GM19452 (cell line): ENCODE measurements around the gene MAT1A.

ENCODE experiments used
- ATAC-seq: cut with Tn5 transposase; IDR thresholded peaks from one replicate; pipeline ENCODE4 v1.9.1; 2021; ENCODE audit not compliant: unreplicated experiment

Gene MAT1A

DNA sequence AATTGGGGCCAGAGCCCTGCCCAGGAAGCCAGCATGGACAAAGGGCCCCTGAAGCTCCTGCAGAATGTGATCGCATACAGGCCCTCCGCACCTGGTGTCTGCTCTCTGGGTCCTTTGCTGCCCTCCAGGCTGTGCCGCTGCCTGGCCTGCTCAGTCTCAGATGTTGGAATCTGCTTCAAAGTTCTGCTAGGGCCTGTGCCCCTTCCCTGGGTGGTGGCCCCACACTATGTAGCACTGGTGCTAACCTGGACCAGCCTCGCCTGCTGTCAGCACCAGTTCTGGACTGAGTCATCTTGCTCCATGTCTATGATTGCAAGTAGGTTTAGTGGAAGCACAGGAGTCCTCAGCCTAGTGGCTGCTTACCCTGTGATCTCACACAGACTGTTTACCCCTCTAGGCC is 6.3 kb downstream of the MAT1A start:
- ATAC-seq = no peak

DNA sequence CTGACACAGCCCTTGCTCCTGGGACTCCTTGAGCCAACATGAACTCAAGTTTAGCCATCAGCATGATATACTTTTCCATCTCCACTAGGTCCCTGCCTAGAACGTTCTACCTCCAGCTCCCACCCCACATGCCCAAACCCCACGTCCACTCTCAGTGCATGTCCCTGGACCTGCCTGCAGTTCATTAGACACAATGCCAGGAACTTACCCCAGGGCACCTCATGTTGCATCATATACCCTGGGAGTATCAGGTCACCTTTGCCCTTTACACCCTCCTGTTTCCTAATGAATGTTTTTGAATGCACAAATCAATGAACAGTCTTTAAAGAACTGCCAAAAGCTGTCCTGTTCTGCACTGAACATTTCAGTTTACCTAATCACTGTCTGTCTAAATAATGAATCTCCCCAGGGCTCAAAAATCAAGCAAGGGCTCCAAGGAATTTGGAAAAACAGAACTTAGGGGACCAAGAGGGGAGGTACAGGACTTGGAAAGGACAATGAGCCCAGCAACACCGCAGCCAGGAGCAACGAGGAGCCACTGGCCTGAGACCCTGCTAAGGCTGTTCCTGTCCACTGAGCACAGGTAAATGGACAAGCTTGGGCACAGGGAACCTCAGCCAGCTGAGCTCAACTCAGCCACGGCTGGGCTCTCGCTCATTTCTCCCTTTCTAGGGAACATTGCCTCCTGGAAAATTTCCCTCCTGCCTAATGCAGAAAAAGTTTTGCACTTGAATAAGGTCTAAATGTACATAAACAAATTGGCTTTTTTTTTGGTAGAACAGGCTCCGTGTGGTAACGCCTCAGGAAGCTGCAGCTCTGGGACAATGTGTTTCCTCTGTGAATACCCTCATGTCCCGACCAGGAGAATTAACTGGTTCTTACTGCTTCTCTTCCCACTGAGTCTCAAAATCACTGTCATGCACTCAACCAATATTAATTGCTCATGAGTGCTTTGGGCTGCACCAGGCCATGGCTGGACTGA is 7.4 kb downstream of the MAT1A start:
- no peak for ATAC-seq

DNA sequence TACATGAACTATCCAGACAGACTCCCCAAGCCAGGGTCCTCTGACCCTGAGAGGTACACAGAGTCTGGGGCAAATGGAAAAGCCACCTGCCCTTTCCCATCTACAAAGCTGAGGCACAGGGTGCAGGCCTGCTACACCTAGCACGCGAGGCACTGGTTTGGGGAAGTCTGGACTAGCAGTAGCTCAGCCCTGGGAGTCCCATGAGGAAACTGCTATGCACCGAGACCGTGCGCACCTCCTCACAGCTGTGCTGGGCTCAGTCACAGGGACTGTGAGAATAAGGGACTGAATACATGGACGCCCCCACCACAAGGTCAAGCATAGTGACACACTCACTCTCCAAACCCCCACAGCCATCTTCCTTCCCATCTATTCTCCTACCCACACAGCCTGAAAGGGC is 8.2 kb downstream of the MAT1A start:
- no peak for ATAC-seq

DNA sequence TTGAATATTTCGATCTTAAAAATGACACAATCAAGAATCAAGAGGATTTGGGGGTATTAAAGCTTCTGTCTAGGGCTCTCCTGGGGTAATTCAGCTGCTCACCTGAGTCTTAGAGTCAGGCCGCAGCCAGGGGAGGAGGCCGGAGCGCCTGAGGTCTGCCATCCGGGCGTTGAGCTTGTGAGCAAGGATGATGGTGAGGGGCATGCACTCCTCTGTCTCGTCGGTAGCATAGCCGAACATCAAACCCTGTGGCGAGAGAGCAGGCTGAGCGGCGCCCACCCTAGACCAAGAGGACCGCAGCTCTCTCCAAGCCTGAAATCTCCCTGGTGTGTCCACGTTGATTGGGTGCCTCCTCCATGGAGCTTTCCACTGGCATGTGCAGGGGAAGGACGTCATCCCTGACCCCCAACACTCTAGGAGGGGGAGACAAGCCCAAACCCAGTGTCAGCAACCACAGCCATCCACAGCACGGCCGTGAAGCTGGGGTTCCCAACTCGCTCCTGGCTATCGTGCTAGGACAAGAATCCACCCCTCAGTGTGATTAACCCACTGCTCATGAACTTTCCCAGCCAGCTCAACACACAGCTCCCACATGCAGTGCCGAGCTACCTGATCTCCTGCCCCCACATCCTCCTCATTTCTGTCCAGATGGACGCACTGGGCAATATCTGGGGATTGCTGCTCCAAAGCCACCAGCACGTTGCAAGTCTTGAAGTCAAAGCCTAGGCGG is 9.2 kb downstream of the MAT1A start:
- no peak for ATAC-seq

DNA sequence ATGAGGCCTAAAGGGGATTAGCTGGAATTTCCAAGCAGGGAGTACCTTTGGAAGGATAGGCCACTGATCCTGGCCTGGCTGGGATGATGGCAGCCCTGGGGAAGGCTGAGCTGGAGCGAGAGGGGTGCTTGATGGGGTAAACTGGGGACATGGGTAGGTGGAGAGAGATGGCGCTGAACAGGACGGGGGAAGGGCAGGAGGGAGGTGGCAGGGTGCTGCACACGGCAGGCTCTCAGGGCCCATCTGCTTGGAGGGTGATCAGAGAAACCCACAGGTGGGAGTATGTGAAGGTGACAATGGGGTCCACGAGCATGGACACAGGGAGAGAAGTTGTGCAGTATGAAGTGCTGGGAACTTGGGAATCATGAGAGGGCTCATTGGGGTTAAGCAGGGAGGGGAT is 10.3 kb downstream of the MAT1A start:
- no peak for ATAC-seq

DNA sequence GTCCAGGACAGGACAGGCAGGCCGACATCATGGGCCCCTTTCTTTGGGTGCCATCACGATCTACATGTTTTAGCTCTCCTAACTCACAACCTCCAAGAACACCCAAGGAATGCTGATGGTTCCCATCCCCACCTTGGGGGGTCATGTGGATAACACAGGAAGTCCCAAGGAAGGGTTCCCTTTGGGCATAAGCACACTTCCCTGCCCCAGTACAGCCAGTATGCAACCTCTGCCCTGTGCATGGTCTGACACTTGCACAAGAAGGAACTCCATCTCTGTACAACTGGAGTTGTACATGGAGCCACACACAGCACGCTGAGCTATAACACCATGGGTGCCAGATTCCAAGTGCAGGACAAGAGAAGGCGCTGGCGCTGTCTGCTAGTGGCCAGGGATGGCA is 11.0 kb downstream of the MAT1A start:
- ATAC-seq = no peak

DNA sequence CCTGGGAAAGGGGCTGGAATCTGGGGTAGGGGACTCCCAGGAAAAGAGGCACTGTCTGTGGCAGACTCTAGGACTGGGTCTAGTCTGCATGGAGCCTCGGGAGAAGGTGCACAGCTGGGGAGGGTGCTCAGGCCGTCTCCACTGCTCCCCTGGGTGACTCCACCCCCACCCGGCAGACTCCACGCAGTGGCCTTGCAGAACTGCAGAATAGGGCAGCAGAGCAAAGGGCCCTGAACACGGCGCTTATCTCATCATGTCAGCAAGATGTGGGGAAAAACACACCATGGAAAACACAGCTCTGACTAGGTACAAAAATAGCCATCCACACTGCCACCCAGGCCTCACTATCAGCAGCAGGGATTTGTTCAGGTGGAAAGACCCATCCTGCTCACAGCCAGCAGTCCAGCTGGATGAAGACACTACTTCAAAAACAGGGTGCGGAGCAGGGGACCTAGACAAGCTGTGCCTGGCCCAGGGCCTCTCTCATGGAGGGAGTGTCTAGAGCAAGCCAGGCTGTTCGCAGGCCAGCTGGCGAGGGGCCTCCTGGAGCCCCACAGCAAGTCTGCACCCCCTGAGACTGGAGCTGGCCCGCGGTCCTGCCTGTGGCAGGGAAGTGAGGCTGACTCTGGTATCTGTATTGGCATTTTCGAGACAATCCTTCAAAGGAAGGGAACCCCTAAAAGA is 11.7 kb downstream of the MAT1A start:
- ATAC-seq = no peak

DNA sequence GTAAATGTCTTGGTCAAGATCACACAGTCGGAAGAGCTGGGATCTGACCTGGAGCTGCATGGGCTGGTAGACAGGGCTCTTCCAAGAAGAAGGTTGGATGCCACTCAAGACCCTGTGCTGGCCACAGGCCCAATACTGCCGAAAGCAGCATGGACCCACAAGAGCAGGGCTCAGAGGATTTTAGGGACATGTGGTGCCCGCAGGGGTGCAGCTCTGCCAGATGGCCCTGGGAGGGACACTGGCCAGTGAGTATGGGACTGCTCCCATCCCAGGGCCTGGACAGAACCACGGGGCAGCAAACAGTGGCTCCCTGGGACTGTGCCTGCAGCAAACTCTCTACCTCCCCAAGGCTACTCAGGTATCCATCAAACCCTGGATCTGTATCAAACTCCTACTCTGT is 12.4 kb downstream of the MAT1A start:
- ATAC-seq = no peak

DNA sequence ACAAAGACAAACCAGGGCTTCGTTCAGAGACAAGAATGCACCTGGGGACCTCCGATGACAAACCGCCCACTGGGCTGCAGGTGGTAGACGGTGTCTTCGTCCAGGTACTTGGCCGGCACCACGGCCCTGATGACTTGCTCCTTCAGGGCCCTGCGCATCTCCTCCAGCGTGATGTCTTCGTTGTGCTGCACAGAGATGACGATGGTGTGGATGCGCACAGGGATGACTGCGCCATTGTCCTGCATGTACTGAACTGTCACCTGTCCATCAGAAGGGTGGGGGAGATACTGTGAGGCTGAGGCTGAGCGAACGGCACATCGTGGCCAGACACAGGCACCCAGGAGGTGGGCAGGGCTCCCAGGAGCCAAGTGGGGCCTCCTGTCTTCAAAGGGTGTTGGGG is 13.1 kb downstream of the MAT1A start:
- no peak for ATAC-seq

DNA sequence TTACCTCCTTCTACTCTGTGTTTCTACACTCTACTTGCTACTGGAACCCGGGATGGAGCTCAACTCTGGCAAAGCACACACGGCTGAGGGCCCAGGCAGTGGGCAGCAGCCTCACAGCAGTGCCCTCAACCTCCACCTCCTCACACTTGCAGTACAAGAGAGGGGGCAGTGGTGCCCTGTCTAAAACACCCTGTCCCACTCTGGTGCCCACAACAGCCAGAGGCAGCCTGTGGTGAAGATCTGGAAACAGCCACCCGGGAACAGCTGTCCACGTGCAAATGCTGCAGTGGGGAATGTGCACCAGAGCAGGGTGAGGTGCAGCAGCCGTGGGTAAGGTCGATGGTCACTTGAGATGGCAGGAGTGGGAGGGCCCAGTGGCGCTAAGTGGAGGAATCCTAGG is 13.7 kb downstream of the MAT1A start:
- ATAC-seq = no peak

DNA sequence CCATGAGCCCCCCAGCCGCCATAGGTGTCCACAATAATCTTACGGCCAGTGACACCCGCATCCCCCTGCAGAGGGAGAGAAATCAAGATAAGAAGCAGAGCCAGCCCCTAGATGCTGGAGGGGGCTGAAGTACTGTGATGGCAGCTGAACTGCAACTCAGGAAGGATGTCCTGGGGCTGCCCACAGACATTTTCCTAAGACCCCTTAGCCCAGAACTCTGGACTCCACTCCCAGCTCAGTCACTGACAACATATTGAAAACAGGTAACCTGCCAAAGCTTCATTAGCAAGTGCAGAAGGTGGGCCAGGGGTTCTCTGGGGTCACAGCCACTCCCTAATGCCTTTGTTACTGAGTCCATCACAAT is 14.3 kb downstream of the MAT1A start:
- ATAC-seq = no peak

DNA sequence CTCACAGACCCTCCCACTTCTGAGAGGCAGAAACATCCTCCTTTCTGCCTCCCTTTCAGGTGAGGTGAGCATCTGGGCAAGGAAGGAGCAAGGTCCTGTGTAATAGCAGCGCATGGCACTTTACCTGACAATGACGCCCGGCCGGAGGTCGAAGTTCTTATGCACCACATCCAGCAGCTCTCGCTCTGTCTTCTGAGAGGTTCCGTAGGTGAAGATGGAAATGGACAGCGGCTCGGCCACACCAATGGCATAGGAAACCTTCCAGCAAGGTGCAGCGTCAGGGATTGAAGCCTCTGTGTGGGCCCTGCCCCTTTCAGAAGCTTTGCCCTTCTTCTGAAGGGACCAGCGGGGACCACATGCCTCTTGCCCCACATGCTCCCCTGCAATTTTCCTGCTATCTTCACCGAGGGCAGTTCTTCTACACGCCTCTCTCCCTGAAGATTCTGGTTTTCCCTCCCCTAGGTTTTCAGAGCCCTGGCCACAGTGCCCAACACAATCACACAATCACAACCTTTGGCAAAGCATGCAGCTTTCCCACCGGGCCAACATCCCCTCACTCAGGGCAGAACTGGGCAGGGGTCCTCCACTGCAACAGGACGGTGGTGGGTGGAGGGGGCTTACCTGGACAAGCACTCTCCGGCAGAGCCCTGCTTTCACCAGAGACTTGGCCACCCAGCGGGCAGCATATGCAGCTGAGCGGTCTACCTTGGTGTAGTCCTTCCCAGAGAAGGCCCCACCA is 14.9 kb downstream of the MAT1A start:
- ATAC-seq = no peak

DNA sequence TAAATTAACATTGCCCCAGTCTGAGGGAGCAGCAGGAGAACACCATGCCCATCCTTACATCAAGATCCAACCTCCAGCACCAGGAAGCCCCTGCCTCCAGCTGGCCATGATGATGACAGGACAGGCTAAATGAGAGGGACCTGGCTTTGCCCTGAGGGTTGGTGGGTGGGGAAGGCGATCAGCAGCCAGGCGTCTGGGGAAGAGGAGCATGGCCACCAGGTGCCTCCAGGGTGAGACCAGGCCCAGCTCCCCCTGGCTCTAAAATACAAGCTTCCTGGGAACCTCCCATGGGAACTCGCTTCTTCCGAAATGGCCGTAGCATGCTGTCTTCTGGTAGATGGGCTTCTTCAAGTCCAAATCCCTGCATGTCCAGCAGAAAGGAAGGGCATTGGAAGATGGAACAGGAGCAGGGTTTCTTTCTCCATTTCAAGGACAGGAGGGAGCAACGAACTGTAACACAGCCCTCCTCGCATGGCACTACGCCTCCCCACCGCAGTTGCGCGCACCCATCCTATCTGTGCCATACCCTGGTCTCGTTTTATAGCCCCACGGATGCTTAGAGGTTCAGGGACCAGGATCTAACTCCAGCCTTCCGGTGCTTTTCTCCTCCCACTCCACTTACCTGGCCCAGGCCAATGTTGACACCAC is 15.8 kb downstream of the MAT1A start:
- no peak for ATAC-seq

DNA sequence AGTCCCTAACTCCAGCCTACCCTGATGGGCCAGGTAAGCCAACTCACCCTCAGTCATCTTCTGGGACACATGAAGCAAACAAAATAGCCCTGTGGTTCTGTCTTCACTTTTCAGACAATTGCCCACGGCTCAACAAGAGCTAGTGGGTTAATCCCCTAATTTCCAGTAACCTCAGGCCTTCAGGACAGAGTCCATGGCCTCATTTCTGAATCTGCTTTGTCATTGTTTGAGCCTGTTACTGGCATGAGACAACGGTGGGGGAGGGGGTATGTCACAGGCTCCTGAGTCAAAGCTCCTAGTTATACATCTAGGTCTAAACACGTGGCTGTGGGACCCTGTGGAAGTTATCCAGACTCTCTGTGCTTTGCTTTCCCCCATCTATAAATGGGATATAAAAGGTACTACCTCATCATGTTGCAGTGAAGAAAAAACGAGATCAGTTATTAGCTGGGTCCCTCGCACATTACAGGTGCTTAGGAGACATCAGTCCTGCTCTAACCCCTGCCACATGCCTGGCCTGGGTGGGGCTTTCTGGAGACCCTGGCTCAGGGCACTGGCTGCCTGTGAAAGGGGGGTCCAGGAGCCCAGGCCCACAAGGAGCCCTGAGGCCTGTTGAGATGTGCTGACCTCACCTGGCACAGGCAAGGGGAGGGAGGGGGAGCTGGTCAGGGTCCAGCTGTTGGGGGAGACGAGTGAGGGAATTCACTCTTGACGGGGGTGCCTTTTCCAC is 16.5 kb downstream of the MAT1A start:
- ATAC-seq = no peak

DNA sequence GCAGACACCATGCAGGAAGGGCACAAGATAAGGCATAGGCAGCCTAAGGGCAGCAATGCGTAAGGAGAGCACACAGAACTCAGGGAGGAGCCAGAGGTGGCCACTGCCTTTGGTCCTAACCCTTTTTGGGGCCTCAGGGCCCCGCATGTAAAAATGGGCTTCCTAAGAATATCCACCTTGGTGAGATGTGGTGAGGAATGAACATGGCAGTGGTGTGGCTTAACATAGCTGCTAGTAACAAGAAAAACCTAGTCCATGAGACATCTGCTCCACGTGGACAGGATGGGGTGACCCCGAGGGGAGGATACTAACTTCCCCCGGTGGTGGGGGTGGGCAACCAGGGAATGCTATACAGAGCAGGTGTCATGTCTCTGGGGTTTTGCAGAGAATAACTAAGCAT is 18.0 kb downstream of the MAT1A start:
- ATAC-seq = no peak

DNA sequence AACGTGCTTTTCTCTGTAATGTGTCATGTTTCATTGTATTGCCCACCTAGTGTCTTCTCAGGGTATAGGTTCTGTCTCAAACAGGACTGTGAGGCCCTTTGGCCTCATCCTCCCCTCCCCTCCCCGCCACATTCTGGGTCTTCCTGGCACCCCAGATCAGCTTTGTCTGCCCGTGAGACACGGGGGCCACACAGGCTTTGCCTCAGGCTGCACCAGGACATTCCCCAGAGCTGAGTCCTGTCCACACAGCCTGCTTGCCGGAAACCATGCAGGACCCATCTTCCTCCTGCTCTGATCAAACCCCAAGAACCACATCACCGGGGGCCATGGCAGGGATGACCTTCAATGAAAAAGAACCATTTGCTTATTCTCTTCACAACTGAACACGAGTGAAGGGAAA is 18.6 kb downstream of the MAT1A start:
- no peak for ATAC-seq

DNA sequence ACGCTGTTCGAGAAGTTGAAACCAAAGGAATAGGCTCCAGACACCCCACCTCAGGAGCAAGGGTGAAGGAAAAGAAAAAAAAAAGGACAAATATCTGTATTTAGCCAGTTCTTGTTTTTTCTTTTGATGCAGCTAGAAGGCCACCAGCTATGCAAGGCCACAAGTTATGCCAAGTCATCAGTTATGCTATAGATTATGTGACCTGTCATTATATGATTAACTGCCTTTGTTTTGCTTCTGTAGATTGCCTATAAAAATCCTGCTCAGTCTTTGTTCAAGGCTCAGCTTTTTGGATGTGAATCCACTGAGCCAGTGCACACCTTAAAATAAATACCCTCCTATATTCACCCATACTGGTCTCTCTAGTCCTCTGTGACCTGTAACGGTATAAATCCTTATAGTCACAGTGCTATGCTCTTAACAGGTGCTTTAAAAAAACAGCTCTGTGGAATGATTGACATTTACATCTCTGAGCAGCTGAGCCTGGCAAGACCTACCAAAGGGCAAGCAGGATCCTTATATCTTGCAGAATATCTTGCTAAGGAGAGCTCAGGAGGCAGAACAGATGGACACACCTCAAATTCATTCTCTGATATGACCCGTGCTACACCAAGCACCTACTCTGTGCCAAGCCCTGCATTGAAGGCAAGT is 20.4 kb downstream of the MAT1A start:
- ATAC-seq = no peak

DNA sequence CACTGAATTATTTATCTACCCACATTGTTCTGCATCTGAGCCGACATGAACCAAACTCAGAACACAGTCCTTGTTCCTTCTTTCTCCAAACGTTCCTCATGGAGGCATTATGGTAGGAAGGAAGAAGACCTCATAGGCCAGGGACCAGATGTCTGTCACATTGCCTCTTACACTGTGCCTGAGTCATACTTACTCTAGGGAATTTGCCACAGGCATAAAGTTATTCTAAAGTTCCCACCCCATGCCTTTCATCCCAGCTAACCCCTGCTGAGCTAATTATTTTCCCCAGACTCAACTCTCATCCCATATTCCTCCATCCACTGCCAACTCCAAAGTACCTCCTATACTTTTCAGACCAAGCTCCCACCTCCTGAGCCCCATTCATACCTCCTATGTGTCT is 21.2 kb downstream of the MAT1A start:
- no peak for ATAC-seq

DNA sequence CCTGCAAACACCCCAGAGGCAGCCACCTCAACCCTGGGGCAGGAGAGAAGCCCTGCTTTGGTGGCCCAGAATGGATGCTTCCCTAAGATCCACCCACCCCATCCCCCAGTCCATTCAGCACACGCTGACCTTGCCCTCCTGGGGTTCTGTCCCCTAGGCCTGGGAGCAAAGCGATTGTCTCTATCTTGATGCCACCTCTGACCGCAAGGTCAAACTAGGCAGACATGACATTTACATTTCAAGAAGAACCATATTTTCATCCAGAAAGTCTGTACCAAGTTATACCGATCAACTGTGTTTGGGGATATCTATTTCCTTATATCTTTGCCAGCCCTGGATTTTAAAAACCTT is 23.0 kb downstream of the MAT1A start:
- no peak for ATAC-seq
